Eye (tissue), 1 donor: ENCODE measurements around the gene PXDC1.
A peak's percentile ranks its signal among the peaks of the same experiment; 100 is the strongest.
"Not testable (repeated sequence)": the region's sequence is repeated elsewhere in the genome, so short reads cannot be mapped to it uniquely, and the experiment has no call there.

ENCODE experiments used
- DNase-seq: peaks from one replicate; pipeline ENCODE4 v3.0.0-alpha.2; 2015

PXDC1 gene

GRCh38 chr6:3782876-3783832, 31.6 kb upstream of the PXDC1 start:
- no peak for DNase-seq

GRCh38 chr6:3781504-3781903, 30.0 kb upstream of the PXDC1 start:
- no peak for DNase-seq

- DNase-seq = no peak
These were observed 28.0 kb upstream of the PXDC1 start for GRCh38 chr6:3779574-3779849.

DNA sequence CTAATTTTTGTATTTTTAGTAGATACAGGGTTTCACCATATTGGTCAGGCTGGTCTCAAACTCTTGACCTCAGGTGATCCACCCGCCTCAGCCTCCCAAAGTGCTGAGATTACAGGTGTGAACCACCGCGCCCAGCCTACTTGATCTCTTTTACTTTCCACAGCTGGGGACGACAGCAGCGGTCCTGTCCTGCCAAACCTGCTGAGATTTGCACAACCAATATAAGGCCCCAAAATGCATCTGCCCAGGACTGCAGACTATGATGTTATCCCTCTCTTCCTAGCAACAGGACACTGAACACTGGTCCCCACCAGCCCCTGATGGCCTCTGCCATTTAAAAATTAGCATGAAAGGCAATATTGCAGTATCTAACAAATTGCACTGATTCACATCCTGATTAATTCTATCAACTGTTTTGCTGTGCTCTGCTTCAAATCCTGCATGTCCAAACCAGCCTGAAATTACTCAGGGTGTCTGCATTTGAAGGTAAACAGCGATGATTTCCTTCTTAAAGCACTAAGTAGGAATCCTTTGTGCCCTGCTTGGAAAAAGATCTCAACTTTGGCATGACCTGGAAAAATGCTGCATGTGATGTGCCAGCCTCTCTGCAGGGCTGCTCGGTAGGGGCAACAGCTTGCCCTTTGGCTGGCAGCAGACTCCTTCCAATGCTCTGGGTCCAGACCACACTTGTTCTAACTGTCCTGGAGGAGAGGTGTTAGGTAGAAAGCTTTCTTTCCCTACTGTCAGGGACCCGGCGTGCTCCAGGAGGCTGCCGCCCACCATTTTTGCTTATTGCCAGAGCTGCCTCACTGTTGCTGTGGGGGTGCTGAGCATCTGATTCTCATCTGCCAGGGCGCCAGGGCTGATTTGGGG, 27.4 kb upstream of the PXDC1 start:
- DNase-seq = no peak

GRCh38 chr6:3777730-3778461, 26.4 kb upstream of the PXDC1 start:
- DNase-seq = peak; percentile 25

- no peak for DNase-seq
These were observed 25.5 kb upstream of the PXDC1 start for GRCh38 chr6:3776881-3777507.

DNA sequence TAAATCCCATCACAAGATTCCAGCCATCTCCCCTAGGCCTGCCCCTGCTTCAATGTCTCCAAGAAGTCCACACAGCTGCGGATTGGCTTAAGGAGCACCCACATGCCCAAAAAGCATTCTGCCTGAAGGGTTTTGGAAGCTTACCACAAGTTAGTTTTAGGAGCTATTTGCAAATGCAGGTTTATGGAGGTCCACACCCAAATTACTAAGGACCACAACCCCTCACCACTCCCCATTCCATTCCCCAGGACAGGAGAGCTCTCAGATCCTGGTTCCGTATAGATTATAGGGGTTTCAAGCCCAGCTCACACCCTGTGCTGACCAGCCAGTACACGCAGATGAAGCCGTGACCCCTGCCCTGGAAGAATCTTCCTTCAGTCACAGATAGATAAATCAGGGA, 24.3 kb upstream of the PXDC1 start:
- no peak for DNase-seq

GRCh38 chr6:3775386-3775785, 23.9 kb upstream of the PXDC1 start:
- DNase-seq = no peak

GRCh38 chr6:3773678-3774298, 22.3 kb upstream of the PXDC1 start:
- peak; percentile 42 for DNase-seq

- not testable (repeated sequence) for DNase-seq
These were observed 20.9 kb upstream of the PXDC1 start for GRCh38 chr6:3772127-3772999.

GRCh38 chr6:3771407-3772011, 20.0 kb upstream of the PXDC1 start:
- DNase-seq = no peak

DNA sequence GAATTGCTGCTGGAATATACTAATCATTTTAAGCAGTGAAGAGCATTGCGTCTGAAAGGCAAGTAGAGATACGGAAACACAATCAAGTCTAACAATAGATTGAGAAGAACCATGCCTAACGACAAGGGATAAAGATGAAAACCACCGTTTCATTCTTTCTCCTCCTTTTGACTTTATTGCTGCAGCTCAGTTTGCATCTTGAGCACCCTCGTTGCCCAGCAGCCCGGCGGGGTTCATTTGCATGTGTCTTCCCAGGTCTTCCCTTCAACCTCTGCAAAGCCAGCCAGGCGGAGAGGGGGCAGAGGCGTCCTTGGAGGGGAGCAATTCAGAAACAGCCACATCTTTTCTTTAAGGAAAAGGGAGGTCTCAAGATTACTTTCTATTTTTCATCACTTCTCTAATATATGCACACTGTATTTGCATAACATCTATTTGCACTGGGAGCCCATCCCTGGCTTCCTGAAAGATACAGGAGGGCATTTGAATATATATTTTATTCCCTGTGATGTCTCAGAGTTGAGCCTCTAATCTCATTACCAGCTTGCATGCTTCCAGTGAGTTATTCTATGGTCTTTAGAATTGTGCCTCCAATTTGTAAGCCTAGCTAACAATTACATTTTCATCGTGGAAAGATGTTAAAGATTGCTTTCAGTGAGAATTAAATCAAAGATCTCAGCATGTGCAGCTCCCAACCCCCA, 18.7 kb upstream of the PXDC1 start:
- DNase-seq = peak; percentile 23

DNA sequence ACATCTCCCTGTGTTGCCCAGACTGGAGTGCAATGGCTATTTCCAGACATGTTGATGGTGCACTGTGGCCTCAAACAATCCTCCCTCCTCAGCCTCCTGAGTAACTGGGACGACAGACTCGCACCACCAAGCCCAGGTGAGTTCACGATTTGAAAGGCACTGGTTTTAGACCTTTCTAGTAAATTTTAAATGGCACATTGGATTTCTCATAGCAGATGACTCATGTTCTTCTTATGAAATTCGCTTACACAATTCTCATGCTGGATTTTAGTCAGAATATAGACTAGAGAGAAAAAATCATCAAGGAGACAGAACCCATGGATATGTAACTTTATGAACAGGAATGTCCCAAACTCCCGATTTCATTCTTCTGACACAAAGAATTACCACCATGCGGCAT, 18.1 kb upstream of the PXDC1 start:
- no peak for DNase-seq

DNA sequence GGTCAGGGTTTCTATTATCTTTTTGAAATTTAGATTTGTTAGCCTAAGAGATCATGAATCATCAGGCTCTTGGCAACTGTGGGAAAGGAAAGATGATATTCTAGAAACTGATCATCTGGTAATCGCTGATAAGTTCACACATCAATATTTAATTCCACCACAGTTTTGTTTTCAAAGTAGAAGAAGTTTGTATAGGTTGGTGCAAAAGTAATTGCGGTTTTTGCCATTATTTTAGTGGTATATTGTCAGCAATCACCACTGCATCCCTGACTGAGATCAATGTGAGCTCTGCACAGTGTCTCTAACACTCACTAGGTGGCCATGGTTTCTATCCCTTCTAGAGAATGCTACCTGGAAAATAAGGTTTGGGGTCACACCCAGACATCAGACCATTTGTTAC, 17.0 kb upstream of the PXDC1 start:
- DNase-seq = no peak

- DNase-seq = not testable (repeated sequence)
These were observed 16.0 kb upstream of the PXDC1 start for GRCh38 chr6:3767483-3767882.

DNA sequence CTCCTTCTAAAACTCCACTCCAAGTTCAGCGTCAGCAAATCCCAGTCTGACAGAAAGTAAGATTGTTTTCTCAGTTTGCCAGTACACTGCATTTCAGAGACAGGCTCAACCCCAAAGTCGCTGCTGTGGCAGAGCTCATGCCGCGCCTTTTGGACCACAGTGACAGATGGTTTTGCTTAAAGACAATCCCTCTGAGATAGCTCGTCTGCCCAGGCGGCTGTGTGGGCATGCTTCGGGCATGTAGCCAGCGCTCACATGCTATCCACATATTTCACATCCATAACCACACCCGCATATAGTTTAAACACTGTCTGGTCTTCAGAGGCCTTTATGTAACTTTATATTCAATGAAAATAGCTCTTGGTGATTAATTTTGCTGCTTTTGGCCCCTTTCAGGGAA, 14.7 kb upstream of the PXDC1 start:
- DNase-seq = peak; percentile 61

DNA sequence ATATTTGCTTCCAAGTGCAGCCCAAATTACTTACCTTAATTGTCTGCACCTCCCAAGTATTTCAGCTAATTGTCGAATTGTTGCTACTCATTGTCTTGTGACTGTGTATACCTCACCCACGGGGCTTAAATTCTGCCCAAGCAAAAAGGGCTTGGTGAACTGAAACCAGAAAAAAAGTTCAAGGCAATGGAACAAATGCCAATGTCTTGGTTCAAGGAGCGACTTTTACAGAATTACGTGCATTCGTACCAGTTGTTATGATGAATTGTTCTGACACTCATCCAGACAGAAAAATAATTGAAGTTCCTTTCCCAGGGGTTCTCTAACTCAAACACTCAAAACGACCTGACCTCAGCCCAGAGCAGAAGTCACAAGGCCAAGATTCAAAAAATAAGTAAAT, 13.9 kb upstream of the PXDC1 start:
- DNase-seq = no peak

- DNase-seq = no peak
These were observed 13.2 kb upstream of the PXDC1 start for GRCh38 chr6:3764516-3765335.

- no peak for DNase-seq
These were observed 11.3 kb upstream of the PXDC1 start for GRCh38 chr6:3762852-3763251.
